Fibroblast of villous mesenchyme (primary cell): ENCODE data around the gene TMTC2. TPM values are rescaled to one million over a fixed set of nuclear protein-coding genes. Genes with fewer than 3 reads are reported as not detected.

Source experiments
- DNase-seq: peaks from one replicate; pipeline ENCODE4 v3.0.0-alpha.2; 2010; ENCODE audit warnings: low read depth
- H3K4me3 ChIP-seq: 2 replicates; pipeline ENCODE4 v1.5.1; 2011; ENCODE audit warnings: low read depth, mild to moderate bottlenecking, low read length
- CTCF ChIP-seq: IDR thresholded peaks from 2 replicates; pipeline ENCODE4 v1.5.1; 2012; ENCODE audit warnings: low read depth, mild to moderate bottlenecking, low read length; ENCODE audit not compliant: insufficient read depth
- total RNA-seq: library from RNA; depleted of rRNA; stranded (reverse); fragments of >200 nt; gene quantifications from 2 replicates; pipeline ENCODE4 v1.2.3, GENCODE V29; 2012

TMTC2 gene
- total RNA-seq, 1 donor, result 5.2 TPM

DNA sequence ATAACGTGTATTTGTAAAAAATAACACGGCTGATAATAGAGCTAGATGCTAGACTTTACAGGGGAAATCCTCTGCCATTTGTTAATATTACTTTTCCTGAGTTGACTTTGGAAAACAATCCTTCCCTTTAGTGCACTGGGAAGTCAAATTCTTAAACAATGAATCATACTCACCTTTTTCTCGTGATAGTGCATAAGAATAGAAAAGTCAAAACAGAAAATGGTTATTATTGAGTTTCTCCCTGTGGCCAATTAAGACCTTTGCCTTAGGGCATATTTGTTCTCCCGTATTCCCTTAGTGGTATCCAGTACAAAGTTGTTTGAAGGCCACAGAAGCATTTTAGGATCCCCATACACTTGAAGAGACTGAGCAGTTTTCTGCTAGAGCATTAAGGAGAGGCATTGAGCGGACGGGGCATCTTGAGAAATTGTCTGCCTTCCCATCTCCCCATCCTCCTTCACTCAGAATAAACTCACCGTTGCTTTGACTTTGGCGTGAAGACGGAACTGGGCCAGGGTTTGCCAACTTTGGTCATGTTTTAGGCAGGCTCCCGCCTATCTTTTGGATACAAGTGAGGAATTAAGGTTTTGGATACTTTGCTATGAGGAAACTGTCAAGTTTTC lies 171.3 kb downstream of the TMTC2 start:
- no peak for DNase-seq
- H3K4me3 ChIP-seq, result no peak overlapping the region
- TF ChIP-seq CTCF, result no peak

GRCh38 chr12:82858534-82858917 lies 171.8 kb downstream of the TMTC2 start:
- TF ChIP-seq CTCF, result no peak
- H3K4me3 ChIP-seq, result no peak overlapping the region

DNA sequence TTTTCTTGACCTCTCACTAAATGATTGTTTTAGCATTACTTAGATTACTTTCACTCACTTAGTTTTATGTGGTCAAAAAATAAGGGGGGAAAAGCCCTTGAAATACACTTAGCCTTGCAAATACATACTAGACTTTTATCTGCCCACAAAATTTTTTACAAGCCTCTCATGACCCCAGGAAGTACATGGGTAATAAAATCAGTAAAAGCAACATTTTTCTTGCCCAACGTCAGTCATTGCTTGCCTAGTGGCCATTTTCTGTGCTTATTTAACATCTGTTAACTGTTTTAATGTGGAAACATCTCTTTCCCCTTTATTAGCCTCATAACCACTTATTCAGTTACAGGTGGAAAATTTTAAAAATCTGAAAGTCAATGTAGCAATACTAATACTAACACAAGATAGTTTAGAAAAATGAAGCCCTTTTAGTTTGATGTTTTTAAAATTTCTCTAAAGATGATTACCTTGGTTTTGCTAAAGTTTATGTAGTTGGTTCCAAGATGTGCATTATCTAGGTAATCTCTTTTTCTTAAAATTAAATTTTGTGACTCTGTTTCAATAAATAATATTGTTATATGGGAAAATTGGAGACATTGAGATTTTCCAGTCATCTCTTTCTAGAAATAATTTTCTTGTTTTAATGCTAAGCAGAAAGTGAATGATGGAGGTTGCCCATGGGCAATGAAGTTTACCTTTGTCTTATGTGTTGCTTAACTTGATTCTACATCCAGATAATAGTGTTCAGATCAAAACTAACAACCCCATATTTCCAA lies 175.5 kb downstream of the TMTC2 start:
- peak; percentile 53 for DNase-seq
- no peak for TF ChIP-seq CTCF
- no peak overlapping the region for H3K4me3 ChIP-seq

More at GRCh38 chr12:82858534-82858917, 171.8 kb downstream of the TMTC2 start:
- no peak for DNase-seq

GRCh38 chr12:82862876-82863649 lies 176.4 kb downstream of the TMTC2 start:
- no peak for DNase-seq
- no peak for TF ChIP-seq CTCF
- H3K4me3 ChIP-seq, result no peak overlapping the region

- DNase-seq, result no peak
Measured at GRCh38 chr12:82866227-82866775, 179.6 kb downstream of the TMTC2 start.

GRCh38 chr12:82866946-82867345 lies 180.2 kb downstream of the TMTC2 start:
- no peak for DNase-seq
- no peak for TF ChIP-seq CTCF
- no peak overlapping the region for H3K4me3 ChIP-seq

More at GRCh38 chr12:82866227-82866775, 179.6 kb downstream of the TMTC2 start:
- H3K4me3 ChIP-seq, result no peak overlapping the region
- TF ChIP-seq CTCF, result no peak
